Skeletal muscle tissue (tissue), 4 donors: Measurements from ENCODE around the gene CAMK2G. TPM values are rescaled to one million over a fixed set of nuclear protein-coding genes. Genes with fewer than 3 reads are reported as not detected.

Experiments
- H3K27ac ChIP-seq: one replicate; pipeline ENCODE4 v1.7.0; 2013; ENCODE audit warnings: mild to moderate bottlenecking, low read depth, low read length, inconsistent platforms
- H3K27me3 ChIP-seq, 3 donors: one replicate each; pipeline ENCODE4 v1.7.0; 2013; ENCODE audit warnings: low read length in 3 of 3; ENCODE audit not compliant: control insufficient read depth in 3 of 3, insufficient read depth in 3 of 3
- H3K36me3 ChIP-seq, 3 donors: one replicate each; pipeline ENCODE4 v1.7.0; 2013; ENCODE audit warnings: low read length in 3 of 3; ENCODE audit not compliant: control insufficient read depth in 3 of 3, insufficient read depth in 3 of 3
- H3K4me1 ChIP-seq, 3 donors: one replicate each; pipeline ENCODE4 v1.7.0; 2013; ENCODE audit warnings: low read length in 3 of 3, mild to moderate bottlenecking in 3 of 3; ENCODE audit not compliant: control insufficient read depth in 3 of 3, insufficient read depth in 3 of 3
- H3K4me3 ChIP-seq, 3 donors: one replicate each; pipeline ENCODE4 v1.7.0; 2013; ENCODE audit warnings: low read length in 3 of 3
- H3K9ac ChIP-seq, 3 donors: one replicate each; pipeline ENCODE4 v1.7.0; 2013; ENCODE audit warnings: low read length in 3 of 3, mild to moderate bottlenecking in 3 of 3, moderate library complexity in 2 of 3, low read depth in 1 of 3
- H3K9me3 ChIP-seq, 3 donors: one replicate each; pipeline ENCODE4 v1.7.0; 2013; ENCODE audit warnings: low read length in 3 of 3; ENCODE audit not compliant: control insufficient read depth in 3 of 3
- total RNA-seq: library from RNA; depleted of rRNA; stranded (reverse); fragments of >200 nt; gene quantifications from one replicate; pipeline ENCODE4 v1.2.3, GENCODE V29; 2014
- donor health status: Osteomylitis.

CAMK2G gene
- total RNA-seq, 1 donor from 2014 or later: 16.2 TPM

DNA sequence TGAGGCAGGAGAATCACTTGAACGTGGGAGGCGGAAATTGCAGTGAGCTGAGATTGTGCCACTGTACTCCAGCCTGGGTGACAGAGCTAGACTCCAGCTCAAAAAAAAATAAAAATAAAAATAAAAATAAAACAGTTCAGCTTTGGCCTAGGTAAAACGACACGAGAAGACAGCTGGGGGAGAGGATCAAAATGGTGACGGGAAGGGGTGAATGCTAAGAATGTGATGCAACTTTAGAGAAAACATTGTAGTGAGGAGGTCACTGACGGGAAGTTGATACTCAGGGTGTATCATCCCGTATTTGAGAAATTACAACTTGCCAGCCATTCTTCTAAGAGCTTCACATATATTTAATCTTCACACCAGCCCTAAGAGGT lies 64.0 kb downstream of the CAMK2G start:
- H3K27ac ChIP-seq: no peak overlapping the region
- peaks cover 3 to 12% (median 8%) of the 10 kb centered on the region in 3 donors for H3K4me1 ChIP-seq
- peaks cover 43 to 55% (median 49%) of the 10 kb centered on the region in 3 donors for H3K36me3 ChIP-seq
- no peaks in the 10 kb centered on the region for H3K9me3 ChIP-seq
- no peaks in the 10 kb centered on the region for H3K27me3 ChIP-seq
- H3K4me3 ChIP-seq: peak overlapping the region; percentile 69 to 80 (median 78)
- H3K9ac ChIP-seq: peak overlapping the region; percentile 78 to 91 (median 89)

DNA sequence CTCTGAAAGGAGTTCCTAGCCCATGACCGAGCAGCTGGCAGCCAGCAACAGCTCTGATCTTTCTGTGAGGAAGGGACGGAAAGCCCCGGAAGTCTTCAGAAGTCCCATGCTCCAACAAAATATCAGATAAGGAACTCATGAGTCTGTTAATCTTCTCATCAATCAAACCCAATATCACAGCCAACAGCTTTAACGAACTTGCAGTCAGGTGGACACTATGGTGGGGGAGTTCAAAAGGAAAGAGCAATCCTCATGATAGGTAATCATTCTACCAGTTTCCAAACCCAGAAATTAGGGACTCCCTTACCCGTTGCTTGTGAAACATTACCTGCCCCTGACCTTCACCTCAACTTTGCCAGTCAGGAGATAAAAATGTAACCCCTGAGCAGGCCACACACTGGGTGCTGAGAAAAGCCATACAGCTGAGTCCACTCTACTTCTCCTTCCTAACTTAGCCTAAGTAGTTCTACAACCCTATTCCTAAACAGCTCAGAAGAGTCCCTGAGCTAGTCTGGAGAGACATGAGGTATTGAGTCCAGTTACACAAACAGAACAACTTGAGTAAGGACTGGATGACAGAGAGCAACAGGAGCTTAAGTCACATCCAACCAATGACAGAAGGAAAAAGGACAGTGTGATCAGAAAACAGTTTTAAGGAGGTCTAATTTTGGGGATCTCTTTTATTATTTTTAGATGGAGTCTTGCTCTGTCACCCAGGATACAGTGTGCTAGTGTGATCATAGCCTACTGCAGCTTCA lies 65.1 kb downstream of the CAMK2G start:
- H3K9me3 ChIP-seq: no peaks in the 10 kb centered on the region
- H3K27ac ChIP-seq: no peak overlapping the region
- H3K4me1 ChIP-seq: peaks cover 3 to 12% (median 8%) of the 10 kb centered on the region in 3 donors
- peaks cover 44 to 47% (median 47%) of the 10 kb centered on the region in 3 donors for H3K36me3 ChIP-seq
- no peak overlapping the region for H3K4me3 ChIP-seq
- H3K9ac ChIP-seq: no peak overlapping the region
- H3K27me3 ChIP-seq: no peaks in the 10 kb centered on the region

DNA sequence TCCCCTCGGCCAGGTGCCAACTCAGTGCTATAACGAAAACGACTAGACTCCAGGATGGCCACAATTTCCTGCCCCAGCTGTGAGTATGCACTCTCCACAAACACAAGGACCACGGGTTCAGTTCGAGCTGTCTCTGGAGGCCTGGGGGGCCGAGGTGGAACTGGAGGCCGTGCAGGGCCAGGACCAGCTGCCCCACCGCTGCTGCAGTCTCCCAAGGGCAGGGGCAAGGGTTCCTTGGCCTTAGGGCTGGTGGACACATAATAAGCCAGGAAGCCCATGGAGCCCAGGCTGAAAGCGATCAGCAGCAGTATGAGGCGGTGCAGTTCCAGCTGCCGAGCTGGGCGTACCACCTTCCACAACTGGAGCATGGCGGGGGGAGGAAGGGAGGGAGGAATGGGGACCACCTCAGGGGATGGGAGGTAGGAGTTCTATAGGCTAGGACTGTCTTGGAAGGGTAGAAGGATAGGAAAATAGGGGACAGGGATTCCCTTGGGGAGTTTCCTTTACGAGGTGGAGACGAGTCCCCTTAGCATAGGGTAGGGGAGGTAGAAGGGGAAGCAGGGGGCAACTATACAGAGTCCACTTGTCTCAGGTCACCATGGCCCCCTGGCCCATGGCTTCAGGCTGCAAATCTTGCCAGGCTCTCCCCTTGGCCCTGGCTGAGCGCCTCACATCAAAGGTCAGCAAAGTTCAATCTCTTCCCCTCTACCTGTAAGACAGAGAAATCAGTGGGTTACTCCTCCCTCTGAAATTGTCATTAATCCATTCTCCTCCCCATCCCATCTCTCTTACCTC lies 66.1 kb downstream of the CAMK2G start:
- Histone ChIP-seq H3K9me3 (no peaks in the 10 kb centered on the region), H3K4me3 (no peak overlapping the region), H3K27ac (no peak overlapping the region), H3K27me3 (no peaks in the 10 kb centered on the region), H3K36me3 (peaks cover 47 to 53% (median 48%) of the 10 kb centered on the region in 3 donors), H3K4me1 (peaks cover 3 to 14% (median 8%) of the 10 kb centered on the region in 3 donors), H3K9ac (no peak overlapping the region)

DNA sequence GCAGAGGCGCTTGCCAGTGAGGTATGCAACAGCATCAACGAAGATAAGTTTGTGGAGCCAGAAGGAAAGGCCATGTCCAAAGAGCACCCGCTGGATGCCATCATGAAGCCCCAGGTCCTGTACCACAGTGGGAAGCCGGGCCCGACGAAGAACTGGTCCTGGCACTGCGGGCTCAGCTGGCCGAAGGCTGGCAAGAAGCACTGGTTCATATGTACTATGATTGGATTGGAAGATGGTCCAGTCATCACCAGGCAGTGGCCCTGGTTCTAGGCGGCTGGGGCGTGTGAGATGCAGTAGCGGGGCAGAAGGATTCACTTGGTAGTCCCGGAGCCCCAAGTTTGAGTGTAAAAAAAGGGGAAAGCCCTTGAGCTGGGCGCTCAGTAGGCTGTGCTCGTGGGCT lies 66.9 kb downstream of the CAMK2G start:
- Histone ChIP-seq H3K9me3 (no peaks in the 10 kb centered on the region), H3K9ac (no peak overlapping the region), H3K4me3 (no peak overlapping the region), H3K27me3 (no peaks in the 10 kb centered on the region), H3K36me3 (peaks cover 51 to 54% (median 54%) of the 10 kb centered on the region in 3 donors), H3K4me1 (peaks cover 3 to 14% (median 8%) of the 10 kb centered on the region in 3 donors), H3K27ac (no peak overlapping the region)

DNA sequence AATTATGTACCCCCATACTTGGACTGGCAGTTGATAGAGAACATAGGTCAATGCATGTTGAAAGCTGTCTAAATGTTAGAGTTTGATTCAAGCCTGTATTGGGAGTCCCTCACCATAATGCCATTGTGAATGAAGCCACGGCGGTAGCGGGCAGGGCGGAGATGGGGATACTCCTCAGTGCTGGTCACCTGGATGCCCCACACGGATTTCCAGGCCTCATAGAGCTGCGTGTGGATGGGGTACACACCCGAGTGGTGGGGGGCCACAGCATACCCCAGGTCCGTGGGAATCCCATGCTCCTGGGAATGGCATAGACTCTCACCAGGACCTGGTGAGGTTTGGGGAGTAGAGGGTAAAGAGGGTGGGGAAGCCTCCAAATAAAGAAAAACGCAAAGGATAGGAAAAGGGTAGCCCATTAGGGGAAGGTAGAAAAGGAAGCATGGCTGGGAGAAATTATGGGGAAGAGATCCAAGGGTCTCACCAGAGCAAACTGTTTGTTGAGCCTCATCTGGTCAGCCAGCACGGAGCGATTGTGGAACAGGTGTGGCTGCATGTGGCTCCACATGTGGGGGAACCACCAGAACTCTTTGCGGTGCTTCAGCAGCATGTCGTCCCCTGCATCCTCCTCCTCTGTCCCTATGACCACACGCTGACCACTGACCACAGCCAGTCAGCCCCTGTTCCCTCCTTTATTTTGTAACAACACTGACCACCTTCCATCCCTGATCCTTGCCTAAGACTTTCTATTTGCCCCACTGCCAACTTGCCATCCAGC lies 68.0 kb downstream of the CAMK2G start:
- no peak overlapping the region for H3K9ac ChIP-seq
- no peak overlapping the region for H3K4me3 ChIP-seq
- H3K9me3 ChIP-seq: no peaks in the 10 kb centered on the region
- H3K36me3 ChIP-seq: peaks cover 62 to 64% (median 63%) of the 10 kb centered on the region in 3 donors
- H3K4me1 ChIP-seq: peaks cover 3 to 14% (median 8%) of the 10 kb centered on the region in 3 donors
- no peaks in the 10 kb centered on the region for H3K27me3 ChIP-seq
- H3K27ac ChIP-seq: no peak overlapping the region

DNA sequence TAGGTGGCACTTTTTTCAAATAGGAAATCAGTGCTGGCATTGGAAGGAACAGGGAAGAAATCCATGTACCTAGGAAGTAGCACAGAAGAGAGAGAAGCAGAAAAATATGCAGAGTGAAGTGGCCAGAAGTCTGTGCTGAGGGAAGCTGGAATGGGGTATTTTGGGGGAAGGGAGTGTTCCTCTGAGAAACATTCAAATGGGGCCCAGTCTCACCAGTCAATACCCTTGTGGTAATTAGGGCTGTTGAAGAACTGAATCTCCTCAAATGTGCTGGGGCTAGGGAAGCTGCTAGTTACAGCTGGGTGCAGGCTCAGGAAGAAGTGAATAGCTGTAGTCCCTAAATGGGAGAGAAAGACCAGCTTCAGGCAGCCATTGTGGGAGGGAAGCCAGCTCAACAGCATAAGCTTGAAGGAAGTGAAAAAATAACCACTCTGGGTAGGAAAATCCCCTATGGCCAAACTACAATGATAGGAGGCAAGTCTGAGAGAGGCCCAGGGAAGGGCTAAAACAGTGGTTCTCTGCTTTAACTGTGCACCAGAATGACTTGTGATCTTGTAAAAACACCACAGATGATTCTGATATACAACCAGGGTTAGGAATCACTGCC lies 70.6 kb downstream of the CAMK2G start:
- H3K36me3 ChIP-seq: peaks cover 83 to 84% (median 83%) of the 10 kb centered on the region in 3 donors
- no peaks in the 10 kb centered on the region for H3K27me3 ChIP-seq
- no peak overlapping the region for H3K4me3 ChIP-seq
- no peak overlapping the region for H3K27ac ChIP-seq
- no peaks in the 10 kb centered on the region for H3K9me3 ChIP-seq
- H3K9ac ChIP-seq: no peak overlapping the region
- H3K4me1 ChIP-seq: peaks cover 0 to 5% (median 2%) of the 10 kb centered on the region in 3 donors

DNA sequence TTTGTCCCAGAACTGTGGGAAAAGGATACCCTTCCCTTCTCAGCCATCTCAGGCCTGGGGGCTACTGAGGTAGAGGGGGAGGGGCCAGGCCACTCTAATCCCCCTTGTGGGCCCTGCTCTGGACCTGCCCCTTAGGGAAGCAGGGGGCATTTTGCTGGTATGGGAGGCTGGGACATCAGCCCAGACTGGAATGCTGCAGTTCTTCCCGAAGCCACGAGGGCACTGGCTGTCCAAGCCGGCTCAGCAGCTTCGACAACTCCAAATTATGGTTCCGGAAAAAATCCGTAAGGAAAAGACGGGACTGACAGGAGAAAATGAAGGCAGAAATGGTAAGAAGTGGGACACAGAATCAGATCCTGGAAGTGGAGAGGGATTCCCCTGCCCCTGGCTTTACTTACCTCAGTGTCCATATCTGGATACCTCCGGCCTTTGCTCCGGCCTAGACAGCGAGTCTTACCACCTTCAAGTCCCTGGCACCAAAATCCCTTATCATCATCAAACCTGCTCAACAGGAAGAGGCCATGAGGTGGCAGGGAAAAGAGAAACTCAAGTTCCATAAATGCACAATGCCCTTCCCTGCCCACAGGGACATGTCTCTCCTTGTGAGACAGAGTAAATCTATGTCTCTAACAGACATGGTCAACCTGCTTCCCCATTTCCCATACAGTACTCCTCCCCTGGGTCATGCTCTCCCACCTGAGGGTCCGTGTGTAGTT lies 71.9 kb downstream of the CAMK2G start:
- Histone ChIP-seq H3K27ac (no peak overlapping the region), H3K36me3 (peaks cover 81 to 87% (median 86%) of the 10 kb centered on the region in 3 donors), H3K4me1 (peaks cover 0 to 5% (median 2%) of the 10 kb centered on the region in 3 donors), H3K4me3 (no peak overlapping the region), H3K9ac (no peak overlapping the region), H3K9me3 (no peaks in the 10 kb centered on the region), H3K27me3 (no peaks in the 10 kb centered on the region)

DNA sequence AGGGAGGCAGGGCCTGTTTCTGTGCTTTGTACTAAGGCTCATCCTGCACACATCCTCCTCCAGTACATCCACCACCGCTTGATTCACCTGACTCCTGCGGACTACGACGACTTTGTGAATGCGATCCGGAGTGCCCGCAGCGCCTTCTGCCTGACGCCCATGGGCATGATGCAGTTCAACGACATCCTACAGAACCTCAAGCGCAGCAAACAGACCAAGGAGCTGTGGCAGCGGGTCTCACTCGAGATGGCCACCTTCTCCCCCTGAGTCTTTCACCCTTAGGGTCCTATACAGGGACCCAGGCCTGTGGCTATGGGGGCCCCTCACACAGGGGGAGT lies 73.1 kb downstream of the CAMK2G start:
- Histone ChIP-seq H3K27ac (no peak overlapping the region), H3K36me3 (peaks cover 81 to 86% (median 85%) of the 10 kb centered on the region in 3 donors)

More for the DNA sequence above, 73.1 kb downstream of the CAMK2G start:
- no peaks in the 10 kb centered on the region for H3K27me3 ChIP-seq
- no peaks in the 10 kb centered on the region for H3K9me3 ChIP-seq
- H3K4me3 ChIP-seq: no peak overlapping the region
- H3K9ac ChIP-seq: no peak overlapping the region
- peaks cover 0 to 2% (median 0%) of the 10 kb centered on the region in 3 donors for H3K4me1 ChIP-seq
